T-cell (primary cell): Measurements from ENCODE around the gene TTLL13. TPM values are rescaled to one million over a fixed set of nuclear protein-coding genes. Genes with fewer than 3 reads are reported as not detected.

ENCODE experiments used
- ATAC-seq, 4 experiments: fragments of 200-7000 bp in 3 of 4; fragments of 150-1000 bp in 1 of 4; cut with Tn5 transposase; replicated peaks in 1 of 4; 1 replicate in 3 of 4; 2 replicates in 1 of 4; pipeline ENCODE4 v1.10.0; 2021; ENCODE audit warnings: moderate library complexity in 3 of 4, mild to moderate bottlenecking in 2 of 4, moderate number of reproducible peaks in 1 of 4
- CTCF ChIA-PET, 2 donors: fragments of 300-600 bp; sonication (Branson Sonifier 250); formaldehyde crosslinking; loops; one replicate each; lab custom pipeline; 2022; ENCODE audit warnings: antibody characterized with exemption in 2 of 2; lab: Charles Lee
- POLR2A ChIA-PET, 2 donors: fragments of 300-600 bp; sonication (Branson Sonifier 250); formaldehyde crosslinking; loops; one replicate each; lab custom pipeline; 2022; ENCODE audit warnings: antibody characterized with exemption in 2 of 2; lab: Charles Lee
- DNase-seq, 35 experiments: peaks; one replicate each; pipeline versions ENCODE4 v3.0.0 to v3.0.0-alpha.2; 2013 to 2023
- H3K27ac ChIP-seq: one replicate; pipeline ENCODE4 v1.5.1; 2013; ENCODE audit warnings: low read length
- H3K27me3 ChIP-seq, 2 experiments: replicated peaks in 1 of 2; 1 replicate in 1 of 2; 2 replicates in 1 of 2; pipeline versions ENCODE4 v1.6.1 to v1.7.0; 2013; ENCODE audit warnings: low read length in 1 of 2, mixed read lengths in 1 of 2; ENCODE audit not compliant: control insufficient read depth in 2 of 2, insufficient read depth in 2 of 2; ENCODE audit errors: extremely low read depth in 1 of 2
- H3K36me3 ChIP-seq, 2 donors: 1 replicate in 1 of 2; 2 replicates in 1 of 2; pipeline versions ENCODE4 v1.6.1 to v1.7.0; 2013; ENCODE audit warnings: low read length in 1 of 2; ENCODE audit not compliant: control insufficient read depth in 2 of 2, insufficient read depth in 1 of 2; ENCODE audit errors: extremely low read depth in 1 of 2
- H3K4me1 ChIP-seq, 2 experiments: 1 replicate in 1 of 2; 2 replicates in 1 of 2; pipeline versions ENCODE4 v1.6.1 to v1.7.0; 2013; ENCODE audit warnings: low read length in 2 of 2, mixed read lengths in 1 of 2; ENCODE audit not compliant: insufficient read depth in 2 of 2, control insufficient read depth in 1 of 2; ENCODE audit errors: extremely low read depth in 1 of 2
- H3K4me3 ChIP-seq, 2 donors: 1 replicate in 1 of 2; 2 replicates in 1 of 2; pipeline versions ENCODE4 v1.5.1 to v1.7.0; 2013; ENCODE audit warnings: mild to moderate bottlenecking in 2 of 2, low read length in 1 of 2, moderate library complexity in 1 of 2; ENCODE audit not compliant: control insufficient read depth in 1 of 2; ENCODE audit errors: extremely low read depth in 1 of 2
- H3K9me3 ChIP-seq: 2 replicates; pipeline ENCODE4 v1.7.0; 2013
- H3K27ac Mint-ChIP-seq, 2 donors: one replicate each; pipeline ENCODE4 v1.8.0; 2020 to 2021; ENCODE audit warnings: mild to moderate bottlenecking in 2 of 2, mixed read lengths in 2 of 2
- H3K27me3 Mint-ChIP-seq, 2 donors: one replicate each; pipeline ENCODE4 v1.8.0; 2021 to 2022; ENCODE audit warnings: mixed read lengths in 2 of 2
- H3K36me3 Mint-ChIP-seq: one replicate; pipeline ENCODE4 v1.8.0; 2021; ENCODE audit warnings: mixed read lengths
- H3K4me1 Mint-ChIP-seq, 3 donors: one replicate each; pipeline ENCODE4 v1.8.0; 2020 to 2022; ENCODE audit warnings: mixed read lengths in 3 of 3, mild to moderate bottlenecking in 1 of 3
- H3K4me3 Mint-ChIP-seq, 3 donors: one replicate each; pipeline ENCODE4 v1.8.0; 2020 to 2022; ENCODE audit warnings: mild to moderate bottlenecking in 3 of 3, mixed read lengths in 3 of 3, moderate library complexity in 3 of 3
- H3K9me3 Mint-ChIP-seq, 3 donors: one replicate each; pipeline ENCODE4 v1.8.0; 2020 to 2022; ENCODE audit warnings: mixed read lengths in 3 of 3
- WGBS: methylation state at CpG from one replicate; pipeline ENCODE4 v1.1.5; 2013; ENCODE audit warnings: missing lambda C conversion rate; ENCODE audit not compliant: insufficient coverage; 5-methylcytosine and 5-hydroxymethylcytosine counted together
- total RNA-seq, 35 experiments: library from RNA in 6 of 35; stranded (reverse) in 6 of 35; fragments of 120-200 nt in 1 of 35; gene quantifications; one replicate each; pipeline versions ENCODE4 v1.2.1 to v1.2.4 and lab custom pipeline; 2013 to 2026

The TTLL13 gene
- total RNA-seq, 5 donors from 2014 or later (not counting 1 experiment from before 2014, with no cell fraction given): 0.46 to 1.7 (median 0.70) TPM

GRCh38 chr15:90232196-90232595, 17.2 kb upstream of the TTLL13 start:
- no peaks in the 10 kb centered on the region for H3K9me3 ChIP-seq
- Mint-ChIP-seq H3K27ac (peak overlapping the region; percentile 97 to 98), H3K4me3 (peak overlapping the region; percentile 86 to 93 (median 88)), H3K4me1 (peaks cover 55 to 60% (median 58%) of the 10 kb centered on the region in 3 donors), H3K9me3 (no peaks in the 10 kb centered on the region), H3K36me3 (peaks cover 31% of the 10 kb centered on the region), H3K27me3 (no peaks in the 10 kb centered on the region)
- H3K4me1 ChIP-seq: peaks cover 32 to 57% of the 10 kb centered on the region in 2 experiments
- peaks cover 10 to 36% of the 10 kb centered on the region in 2 donors for H3K36me3 ChIP-seq
- no peaks in the 10 kb centered on the region for H3K27me3 ChIP-seq
- ChIA-PET POLR2A (interaction anchor here in 1 of 2 donors (0.6 to 2.6 kb wide), 2 partner anchors 34 to 36 kb away, joined by 3 to 18 read pairs; partner anchors contain the start of gene NGRN), CTCF (interaction anchor here in 1 of 2 donors (0.7 kb wide), 2 partner anchors 40 to 492 kb away, joined by 3 to 6 read pairs; no protein-coding TSS in a partner anchor)
- H3K4me3 ChIP-seq: peak overlapping the region; percentile 82 to 88
- peak overlapping the region; percentile 92 for H3K27ac ChIP-seq
- ATAC-seq: no peak
- DNase-seq: peak in 1 of 35 experiments; percentile 27
- WGBS: 70% methylated on average over 11 of the region's 13 CpGs

- Mint-ChIP-seq H3K9me3 (no peaks in the 10 kb centered on the region), H3K4me3 (peak overlapping the region; percentile 86 to 93 (median 88)), H3K36me3 (peaks cover 29% of the 10 kb centered on the region), H3K4me1 (peaks cover 55 to 60% (median 58%) of the 10 kb centered on the region in 3 donors), H3K27me3 (no peaks in the 10 kb centered on the region), H3K27ac (peak overlapping the region; percentile 97 to 98)
- peak in 2 of 35 experiments; percentile 6 to 29 for DNase-seq
- no peaks in the 10 kb centered on the region for H3K9me3 ChIP-seq
- no peaks in the 10 kb centered on the region for H3K27me3 ChIP-seq
- CTCF ChIA-PET: interaction anchor here in 1 of 2 donors (0.7 kb wide), 1 partner anchor 699 kb away, joined by 3 read pairs; no protein-coding TSS in a partner anchor
- H3K4me3 ChIP-seq: peak overlapping the region; percentile 82 to 88
- H3K4me1 ChIP-seq: peaks cover 32 to 57% of the 10 kb centered on the region in 2 experiments
- 0% methylated on average over 6 of the region's 9 CpGs for WGBS
- H3K36me3 ChIP-seq: peaks cover 10 to 34% of the 10 kb centered on the region in 2 donors
- POLR2A ChIA-PET: interaction anchor here (1.5 to 2.6 kb wide), 3 partner anchors 32 to 41 kb away, joined by 11 to 18 read pairs (median 11); partner anchors contain the start of genes NGRN (in 1 of the 2) and SEMA4B (in 1 of the 2)
- H3K27ac ChIP-seq: peak overlapping the region; percentile 92
- ATAC-seq: no peak
Measured at GRCh38 chr15:90232941-90233386, 16.4 kb upstream of the TTLL13 start.

DNA sequence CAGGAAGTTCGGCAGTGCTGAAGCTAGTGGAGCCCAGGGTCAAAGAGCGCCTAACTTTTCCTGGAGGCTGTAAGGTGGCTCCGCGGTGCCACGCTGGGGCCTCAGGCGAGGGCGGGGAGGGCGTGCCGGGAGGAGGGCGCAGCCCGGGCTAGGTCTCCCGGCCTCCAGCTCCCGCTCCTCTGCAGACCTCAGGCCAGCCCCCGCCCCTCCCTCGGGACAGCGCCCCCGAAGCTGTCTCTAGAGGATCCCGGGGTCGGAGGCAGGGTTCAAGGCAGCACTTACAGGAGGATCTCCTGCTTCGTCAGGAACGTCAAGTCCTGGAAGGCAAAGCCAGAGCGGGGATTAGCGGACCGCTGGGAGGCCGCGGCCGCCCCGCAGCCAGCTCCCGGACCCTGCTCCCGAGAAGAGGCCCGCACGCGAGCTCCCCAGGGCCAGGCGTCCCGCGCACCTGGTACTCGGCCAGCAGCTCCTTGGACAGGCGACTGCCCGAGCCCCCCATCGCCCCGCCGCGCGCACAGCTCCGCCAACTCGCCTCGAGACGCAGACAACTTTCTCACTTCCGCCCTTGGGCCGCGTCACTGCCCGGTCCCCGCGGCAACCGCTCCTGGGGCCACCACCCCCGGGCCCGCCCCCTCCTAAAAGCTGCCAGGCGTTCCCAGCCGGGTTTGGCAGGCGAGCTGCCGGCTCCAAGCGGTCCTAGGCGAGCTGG, 15.8 kb upstream of the TTLL13 start, which contains the start of gene CIB1:
Gene CIB1, minus strand, starts transcription at position 555 of the 709 bp plus-strand sequence. Its CDS starts 56 bp downstream, at position 499.
- Mint-ChIP-seq H3K9me3 (no peaks in the 10 kb centered on the region), H3K4me1 (peaks cover 55 to 64% (median 58%) of the 10 kb centered on the region in 3 donors), H3K4me3 (peak within 1 kb of the TSS; percentile 86 to 93 (median 88)), H3K27ac (peak within 1 kb of the TSS; percentile 97 to 98), H3K36me3 (peaks cover 34% of the 10 kb centered on the region), H3K27me3 (no peaks in the 10 kb centered on the region)
- peaks cover 7 to 32% of the 10 kb centered on the region in 2 donors for H3K36me3 ChIP-seq
- no peaks in the 10 kb centered on the region for H3K27me3 ChIP-seq
- ChIA-PET CTCF (interaction anchor here in 1 of 2 donors (0.6 to 0.7 kb wide), 4 partner anchors 11 to 1059 kb away, joined by 3 read pairs; no protein-coding TSS in a partner anchor), POLR2A (interaction anchor here (0.5 to 2.6 kb wide), 16 partner anchors 13 to 669 kb away, joined by 3 to 18 read pairs (median 4); partner anchors contain the start of genes TTLL13 (in 2 of the 2), MAN2A2 (in 1 of the 2), NGRN (in 1 of the 2) and SEMA4B (in 1 of the 2))
- no peaks in the 10 kb centered on the region for H3K9me3 ChIP-seq
- peak within 1 kb of the TSS; percentile 92 for H3K27ac ChIP-seq
- WGBS: under 1% methylated on average over 62 of the region's 63 CpGs
- H3K4me3 ChIP-seq: peak within 1 kb of the TSS; percentile 82 to 88
- DNase-seq: peak; percentile 29 to 98 (median 96)
- peak; percentile 78 to 87 (median 84) for ATAC-seq
- H3K4me1 ChIP-seq: peaks cover 32 to 57% of the 10 kb centered on the region in 2 experiments

- Mint-ChIP-seq H3K4me3 (peak within 1 kb of the TSS; percentile 86 to 93 (median 88)), H3K36me3 (peaks cover 32% of the 10 kb centered on the region), H3K27ac (peak within 1 kb of the TSS; percentile 97 to 98), H3K4me1 (peaks cover 49 to 59% (median 50%) of the 10 kb centered on the region in 3 donors), H3K9me3 (no peaks in the 10 kb centered on the region), H3K27me3 (no peaks in the 10 kb centered on the region)
- WGBS: under 1% methylated on average over 38 of the region's 49 CpGs
- peak within 1 kb of the TSS; percentile 92 for H3K27ac ChIP-seq
- ChIA-PET POLR2A (interaction anchor here (0.5 to 2.6 kb wide), 16 partner anchors 14 to 668 kb away, joined by 3 to 18 read pairs (median 4); partner anchors contain the start of genes TTLL13 (in 2 of the 2), MAN2A2 (in 1 of the 2), NGRN (in 1 of the 2) and SEMA4B (in 1 of the 2)), CTCF (interaction anchor here in 1 of 2 donors (0.6 to 0.7 kb wide), 3 partner anchors 12 to 1059 kb away, joined by 3 read pairs; no protein-coding TSS in a partner anchor)
- ATAC-seq (peak; percentile 1 to 76 (median 74)), DNase-seq (peak in 3 of 35 experiments; percentile 83 to 97 (median 88))
- peak within 1 kb of the TSS; percentile 82 to 88 for H3K4me3 ChIP-seq
- no peaks in the 10 kb centered on the region for H3K9me3 ChIP-seq
- H3K27me3 ChIP-seq: no peaks in the 10 kb centered on the region
- peaks cover 32 to 52% of the 10 kb centered on the region in 2 experiments for H3K4me1 ChIP-seq
- peaks cover under 1 to 29% of the 10 kb centered on the region in 2 donors for H3K36me3 ChIP-seq
Measured at GRCh38 chr15:90234096-90234988, 15.0 kb upstream of the TTLL13 start, which contains the start of gene GDPGP1. TSS of gene GDPGP1 (plus strand) at chr15:90234209. CDS start at chr15:90240909, 6,700 bp downstream.

DNA sequence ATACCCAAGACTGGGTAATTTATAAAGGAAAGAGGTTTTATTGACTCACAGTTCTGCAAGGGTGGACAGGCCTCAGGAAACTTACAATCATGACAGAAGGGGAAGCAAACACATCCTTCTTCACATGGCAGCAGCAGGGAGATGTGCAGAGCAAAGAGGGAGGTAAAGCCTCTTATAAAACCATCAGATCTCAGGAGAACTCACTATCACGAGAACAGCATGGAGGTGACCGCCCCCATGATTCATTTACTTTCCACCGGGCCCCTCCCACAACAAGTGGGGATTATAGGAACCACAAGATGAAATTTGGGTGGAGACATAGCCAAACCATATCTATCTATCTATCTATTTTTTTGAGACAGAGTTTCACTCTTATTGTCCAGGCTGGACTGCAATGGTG, 10.0 kb upstream of the TTLL13 start:
- H3K4me1 ChIP-seq: peaks cover 7 to 9% of the 10 kb centered on the region in 2 experiments
- H3K27me3 ChIP-seq: no peaks in the 10 kb centered on the region
- ChIA-PET CTCF (no interaction called here), POLR2A (no interaction called here)
- Mint-ChIP-seq H3K27ac (no peak overlapping the region), H3K4me3 (no peak overlapping the region), H3K27me3 (no peaks in the 10 kb centered on the region), H3K9me3 (no peaks in the 10 kb centered on the region), H3K36me3 (peaks cover 18% of the 10 kb centered on the region), H3K4me1 (peaks cover 9 to 21% (median 12%) of the 10 kb centered on the region in 3 donors)
- ATAC-seq: no peak
- H3K4me3 ChIP-seq: no peak overlapping the region
- no peaks in the 10 kb centered on the region for H3K9me3 ChIP-seq
- H3K27ac ChIP-seq: no peak overlapping the region
- WGBS: no CpG with 5 or more reads among the region's 3 CpGs
- peaks cover 3 to 24% of the 10 kb centered on the region in 2 donors for H3K36me3 ChIP-seq
- DNase-seq: no peak
